C1 segment of cervical spinal cord (tissue), 14 donors: Measurements from ENCODE around the gene GALNT2.

Experiments used
- DNase-seq, 14 donors: peaks; one replicate each; lab custom pipeline; 2025; lab: John Stamatoyannopoulos, UW

Gene GALNT2

DNA sequence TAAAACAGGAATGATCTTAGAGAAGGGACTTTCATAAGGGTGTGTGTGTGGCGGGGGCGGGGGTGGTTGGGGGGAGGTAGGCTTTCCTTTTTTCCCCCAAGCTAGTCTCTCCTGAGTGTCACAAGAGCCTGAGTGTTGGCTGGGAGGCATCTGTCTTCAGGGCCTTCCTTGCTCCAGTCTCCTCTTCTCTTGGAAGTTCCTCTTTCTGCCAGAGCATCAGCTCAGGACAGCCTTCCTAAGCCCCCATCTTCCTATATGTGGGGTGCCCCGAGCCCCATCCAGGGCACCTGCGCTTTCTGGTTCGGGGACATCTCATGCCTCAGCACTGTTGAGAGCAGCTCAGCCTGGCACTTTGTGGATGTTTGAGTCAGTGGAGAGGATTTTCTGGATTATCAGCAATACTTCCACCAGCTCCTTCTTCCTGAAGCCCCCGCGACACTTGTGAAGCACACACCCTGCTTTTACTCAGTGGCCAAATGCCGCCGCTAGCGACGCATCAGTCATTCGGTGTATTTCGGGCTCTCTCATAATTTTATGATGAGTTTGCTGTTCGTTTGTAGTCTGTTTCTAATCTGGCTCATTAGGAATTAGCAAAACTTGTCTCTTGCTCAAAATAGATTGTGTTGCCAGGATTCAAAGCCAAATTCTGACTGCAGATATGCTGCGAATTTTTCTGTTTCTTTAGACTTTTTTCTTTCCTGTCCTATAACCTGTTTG is 61.7 kb downstream of the GALNT2 start:
- DNase-seq = no peak

DNA sequence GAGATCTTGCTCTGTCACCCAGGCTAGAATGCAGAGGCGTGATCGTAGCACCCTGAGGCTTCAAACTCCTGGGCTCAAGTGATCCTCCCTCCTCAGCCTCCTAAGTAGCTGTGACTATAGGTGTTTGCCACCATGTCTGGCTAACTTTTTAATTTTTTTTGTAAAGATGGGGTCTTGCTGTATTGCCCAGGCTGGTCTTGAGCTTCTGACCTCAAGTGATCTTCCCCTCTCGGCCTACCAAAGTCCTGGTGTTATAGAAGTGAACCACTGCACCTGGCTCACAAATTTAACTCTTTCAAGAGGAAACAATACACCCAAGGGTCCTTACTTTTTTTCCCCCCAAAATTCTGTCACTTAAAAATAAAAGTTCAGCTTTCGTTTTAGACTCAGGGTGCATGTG is 62.3 kb downstream of the GALNT2 start:
- DNase-seq = no peak

DNA sequence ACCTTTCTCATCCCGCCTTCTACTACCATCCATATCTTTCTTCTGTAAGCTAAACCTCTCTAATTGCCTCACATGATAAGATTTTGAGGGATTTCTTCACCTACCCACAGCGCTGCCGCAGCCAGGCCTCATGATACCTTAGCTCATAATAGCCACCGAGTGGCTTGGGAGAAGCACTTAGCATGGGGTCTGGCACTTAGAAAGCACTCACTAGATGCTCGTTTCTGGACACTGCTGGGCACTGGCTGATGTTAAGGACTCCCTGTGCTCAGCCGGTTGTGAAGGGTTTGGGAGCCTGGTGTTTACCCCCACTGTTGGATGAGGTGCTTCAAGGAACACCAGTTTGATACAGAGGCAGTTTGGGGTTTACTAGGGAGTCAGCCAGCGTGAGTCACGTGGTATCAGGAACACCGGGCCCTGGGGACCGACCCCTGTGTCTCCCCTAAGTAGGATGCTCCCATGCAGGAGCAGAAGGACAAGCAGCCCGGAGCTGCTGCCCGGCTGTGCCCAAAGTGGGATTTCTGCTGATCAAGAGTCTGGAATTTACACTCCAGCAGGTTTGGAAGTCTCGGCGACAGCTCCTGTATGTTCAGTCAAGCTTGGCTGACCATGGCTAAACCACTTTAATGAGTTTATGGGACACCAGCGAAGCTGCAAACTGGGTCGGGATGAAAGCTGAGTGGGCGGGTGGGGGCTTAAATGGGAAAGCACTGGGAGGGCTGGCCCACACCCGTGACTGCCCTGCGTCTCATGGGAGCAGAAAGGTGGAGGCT is 63.3 kb downstream of the GALNT2 start:
- DNase-seq = no peak

DNA sequence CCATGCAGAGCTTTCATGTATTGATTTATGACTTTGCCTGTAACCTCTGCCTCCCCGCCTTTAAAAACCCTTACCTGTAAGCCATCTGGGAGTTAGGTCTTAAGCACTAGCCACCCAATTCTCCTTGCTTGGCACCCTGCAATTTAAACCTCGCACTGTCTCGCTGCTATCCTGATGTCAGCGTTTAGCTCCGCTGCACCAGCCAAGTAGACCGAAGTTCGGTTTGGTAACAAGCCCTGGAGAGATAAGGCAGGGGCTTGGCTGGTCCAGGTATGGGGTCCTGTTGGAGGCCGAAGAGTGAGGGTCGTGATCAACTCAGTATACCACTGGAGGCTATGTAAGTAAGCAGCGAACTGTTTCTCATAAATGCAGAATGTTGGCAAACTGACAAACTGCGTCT is 64.4 kb downstream of the GALNT2 start:
- DNase-seq = no peak

DNA sequence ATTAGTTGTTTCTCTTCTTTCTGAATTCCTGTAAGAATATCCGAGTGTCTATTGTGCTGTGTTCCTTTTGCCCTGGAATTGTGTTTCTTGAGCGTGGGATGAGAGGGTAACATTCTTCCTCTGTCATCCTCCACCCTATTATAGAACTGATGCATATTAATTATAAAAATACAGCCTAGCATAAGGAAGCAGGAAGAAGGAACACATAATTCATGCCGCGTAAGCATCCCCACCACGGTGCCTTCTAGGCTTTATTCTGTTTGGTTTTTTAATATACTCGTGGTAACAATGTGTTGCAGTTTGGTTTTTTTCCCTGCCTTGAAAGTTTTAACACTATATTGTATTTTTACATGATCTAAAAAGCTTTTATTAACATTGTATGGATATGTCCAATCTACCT is 65.7 kb downstream of the GALNT2 start:
- no peak for DNase-seq

DNA sequence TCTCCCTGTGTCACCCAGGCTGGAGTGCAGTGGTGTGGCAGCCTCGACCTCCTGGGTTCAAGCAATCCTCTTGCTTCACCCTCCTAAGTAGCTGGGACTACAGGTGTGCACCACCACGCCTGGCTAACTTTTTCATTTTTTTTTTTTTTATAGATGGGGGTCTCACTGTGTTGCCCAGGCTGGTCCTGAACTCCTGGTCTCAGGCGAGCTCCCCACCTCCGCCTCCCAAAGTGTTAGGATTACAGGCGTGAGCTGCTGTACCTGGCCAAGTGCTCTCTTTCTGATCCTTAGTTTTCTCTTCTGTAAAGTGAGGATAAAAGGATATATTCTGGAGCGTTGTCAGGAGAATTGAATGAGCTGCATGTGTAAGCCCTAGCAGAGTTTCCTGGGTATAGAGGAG is 68.7 kb downstream of the GALNT2 start:
- no peak for DNase-seq

DNA sequence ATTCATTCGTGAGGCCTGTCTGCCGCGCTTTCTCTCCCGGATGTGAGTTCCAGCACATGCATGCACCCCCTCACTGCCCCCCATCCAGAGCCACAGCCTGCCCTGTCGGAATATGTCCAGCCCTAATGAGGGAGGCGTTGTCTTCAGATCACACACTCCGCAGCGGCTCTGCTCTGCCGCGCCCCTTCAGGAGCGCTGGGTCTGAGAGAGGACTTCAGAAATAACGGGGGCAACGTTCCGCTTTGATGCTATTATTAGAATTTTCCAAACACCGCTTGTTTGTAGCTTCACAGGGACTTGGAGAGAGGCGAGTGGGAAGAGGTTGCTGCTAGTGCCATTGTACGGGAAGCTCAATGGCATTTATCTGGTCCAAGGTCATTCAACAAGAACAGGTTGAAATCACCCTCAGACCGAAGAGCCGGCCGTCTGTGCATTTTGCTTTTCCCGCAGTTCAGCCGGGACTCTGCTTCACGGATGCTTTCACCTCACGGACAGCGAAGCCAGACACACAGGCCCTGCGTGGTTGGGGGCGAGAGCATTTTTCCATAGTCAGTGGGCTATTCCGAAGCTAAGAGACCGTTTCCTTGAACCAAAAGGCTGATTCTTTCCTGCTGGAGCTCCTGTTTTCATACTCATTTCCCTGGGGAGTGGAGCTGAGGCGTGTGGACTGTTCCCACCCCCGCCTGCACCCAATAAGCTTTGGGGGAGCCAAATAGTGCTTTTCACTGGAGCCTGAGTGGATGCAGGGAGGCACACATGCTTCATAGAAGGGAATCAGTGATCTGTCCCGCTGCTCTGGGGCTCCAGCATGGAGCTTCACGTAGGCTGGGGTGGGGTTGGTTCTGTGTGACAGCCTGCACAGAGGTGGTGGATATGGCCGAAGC is 69.7 kb downstream of the GALNT2 start:
- peak in 1 of 14 donors; percentile 76 for DNase-seq

DNA sequence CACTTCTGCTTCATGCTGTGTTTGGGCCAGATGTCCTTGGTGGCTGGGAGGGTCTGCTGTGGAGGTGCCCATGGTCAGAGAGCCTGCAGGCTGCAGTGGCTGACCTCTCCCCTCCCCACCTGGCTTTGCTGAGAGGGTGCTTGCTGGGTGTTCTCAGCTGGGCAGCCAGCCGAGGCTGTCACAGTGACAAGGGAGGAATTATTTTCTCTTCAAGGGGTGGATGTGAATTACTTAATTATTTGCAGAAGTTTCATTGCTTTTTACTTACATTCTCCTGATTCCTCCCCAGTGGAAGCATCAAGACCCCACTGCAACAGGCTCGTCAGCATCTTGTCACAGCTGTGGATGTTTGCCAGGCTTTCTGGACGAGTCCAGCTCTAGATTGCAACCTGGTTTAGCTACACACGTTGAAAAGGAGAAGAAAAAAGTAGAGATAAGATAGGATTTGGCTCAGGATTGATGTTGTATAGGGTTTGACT is 70.3 kb downstream of the GALNT2 start:
- DNase-seq = peak in 1 of 14 donors; percentile 64

DNA sequence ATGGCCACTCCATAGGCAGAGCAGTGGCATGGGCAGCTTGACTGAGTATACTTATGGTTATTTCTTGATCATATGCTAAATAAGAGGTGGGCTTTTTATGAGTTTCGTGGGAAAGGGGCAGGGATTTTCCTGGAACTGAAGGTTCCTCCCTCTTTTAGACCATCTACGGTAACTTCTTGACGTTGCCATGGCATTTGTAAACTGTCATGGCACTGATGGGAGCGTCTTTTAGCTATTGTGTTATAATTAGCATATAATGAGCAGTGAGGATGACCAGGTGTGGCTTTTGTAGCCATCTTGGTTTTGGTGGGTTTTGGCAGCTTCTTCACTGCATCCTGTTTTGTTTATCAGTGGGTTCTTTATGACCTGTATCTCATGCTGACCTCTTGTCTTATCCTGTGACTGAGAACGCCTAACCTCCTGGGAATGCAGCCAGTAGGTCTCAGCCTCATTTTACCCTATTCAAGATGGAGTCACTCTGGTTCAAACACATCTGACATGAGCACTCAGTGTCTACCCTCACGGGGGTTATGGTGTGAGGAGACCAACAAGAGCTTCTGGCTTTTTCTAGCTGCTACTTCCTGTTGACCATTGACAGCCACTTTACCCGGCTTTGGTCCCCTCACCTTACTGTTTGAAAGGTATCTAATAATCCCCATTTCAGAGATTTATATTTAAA is 71.7 kb downstream of the GALNT2 start:
- no peak for DNase-seq

DNA sequence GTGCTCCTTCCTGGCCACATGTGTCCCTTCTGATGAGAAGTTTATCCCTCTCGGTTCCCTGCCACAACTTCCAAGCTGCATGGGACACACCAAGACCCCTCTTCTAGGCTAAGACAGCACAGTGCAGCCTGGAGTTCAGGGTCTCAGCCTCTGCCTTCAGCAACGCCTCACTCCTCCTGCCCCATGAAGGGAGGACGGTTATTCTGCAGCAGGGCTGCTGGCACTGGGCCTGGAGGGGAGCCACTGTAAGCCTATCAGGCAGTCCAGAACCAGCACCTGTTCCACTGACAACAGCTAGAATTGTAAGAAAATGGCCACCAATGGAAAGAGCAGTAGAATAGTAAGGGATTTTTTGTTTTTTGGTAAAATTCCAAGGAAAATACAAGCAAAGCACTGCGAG is 72.3 kb downstream of the GALNT2 start:
- peak in 1 of 14 donors; percentile 23 for DNase-seq

DNA sequence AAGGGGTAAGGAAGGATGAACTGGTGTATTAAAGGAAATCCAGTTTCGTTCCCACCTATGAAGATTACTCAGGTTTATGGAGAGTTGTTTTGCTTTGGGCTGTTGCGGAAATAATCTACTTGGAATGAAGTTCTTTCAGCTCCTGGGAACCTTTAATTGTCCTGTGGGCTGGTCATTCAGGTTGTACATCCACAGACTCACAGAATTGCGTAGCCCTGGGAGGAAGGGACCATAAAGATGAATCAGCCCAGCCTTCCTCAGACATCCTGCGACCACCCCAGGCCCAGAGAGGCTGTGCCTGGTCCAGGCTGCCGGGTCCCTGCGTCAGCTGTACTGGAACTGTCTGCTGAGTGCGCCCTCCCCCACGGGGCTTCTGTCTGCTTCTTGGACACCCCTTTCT is 72.7 kb downstream of the GALNT2 start:
- DNase-seq = no peak

DNA sequence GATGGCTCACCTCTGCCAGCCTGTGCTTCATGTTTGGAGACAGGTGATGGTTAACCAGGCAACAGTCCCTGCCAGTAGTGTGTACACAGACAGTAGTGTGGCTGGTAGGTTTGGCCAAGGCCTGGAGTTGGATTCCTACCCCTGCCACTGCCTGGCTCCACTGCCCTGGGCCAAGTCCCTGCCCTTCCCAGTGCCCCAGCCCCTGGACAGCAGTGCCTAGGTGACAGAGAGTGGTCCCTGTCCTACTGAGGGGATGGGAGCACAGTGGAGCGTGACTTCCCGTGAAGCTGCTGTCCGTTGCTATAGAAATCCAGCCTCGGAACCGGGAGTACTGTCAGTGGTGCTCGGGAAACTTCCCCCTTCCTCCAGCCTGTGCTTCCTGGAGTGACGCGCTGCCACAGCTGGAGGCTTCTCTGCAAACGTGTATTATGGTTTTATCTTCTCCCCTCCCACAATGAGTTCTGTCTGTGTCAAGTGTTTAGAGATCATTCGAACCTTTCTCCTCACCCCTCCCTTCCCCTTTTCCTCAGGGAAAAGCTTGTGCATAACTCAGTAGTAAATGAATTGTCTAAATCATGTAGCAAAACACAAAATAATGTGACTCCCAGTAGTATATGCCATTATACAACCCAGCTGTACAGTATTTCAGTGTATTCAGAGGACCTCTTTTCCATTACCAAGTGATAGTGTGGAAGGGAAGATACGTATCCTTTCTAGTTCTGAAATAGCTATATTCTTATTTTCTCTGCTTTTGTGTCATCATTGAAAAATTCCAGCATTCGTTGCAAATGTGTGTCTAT is 73.4 kb downstream of the GALNT2 start:
- DNase-seq = peak in 1 of 14 donors; percentile 58

DNA sequence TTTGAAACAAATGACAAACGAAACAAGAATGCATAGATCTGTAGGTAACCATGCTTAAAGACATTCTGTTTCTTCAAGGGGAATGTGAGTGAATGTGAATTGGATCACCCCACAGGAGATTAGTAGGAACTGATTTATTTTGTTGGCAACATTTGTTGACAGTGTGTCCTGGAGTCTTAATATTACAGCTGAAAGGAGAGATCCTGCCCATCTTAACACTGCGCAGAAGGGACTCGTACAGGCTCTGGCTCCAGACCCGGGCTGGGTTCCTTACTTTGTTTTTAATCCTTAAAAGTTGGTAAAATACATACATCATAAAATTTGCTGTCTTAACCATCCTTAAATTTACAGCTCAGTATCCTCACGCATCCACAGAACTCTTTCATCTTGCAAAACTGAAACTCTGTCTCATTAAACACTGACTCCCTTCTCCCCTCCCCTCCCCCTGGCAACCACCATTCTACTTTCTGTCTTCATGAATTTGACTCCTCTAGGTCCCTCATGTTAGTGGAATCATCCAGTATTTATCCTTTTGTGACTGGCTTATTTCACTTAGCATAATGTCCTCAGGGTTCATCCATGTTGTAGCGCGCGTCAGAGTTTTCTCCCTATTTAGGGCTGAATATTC is 74.1 kb downstream of the GALNT2 start:
- DNase-seq = no peak

DNA sequence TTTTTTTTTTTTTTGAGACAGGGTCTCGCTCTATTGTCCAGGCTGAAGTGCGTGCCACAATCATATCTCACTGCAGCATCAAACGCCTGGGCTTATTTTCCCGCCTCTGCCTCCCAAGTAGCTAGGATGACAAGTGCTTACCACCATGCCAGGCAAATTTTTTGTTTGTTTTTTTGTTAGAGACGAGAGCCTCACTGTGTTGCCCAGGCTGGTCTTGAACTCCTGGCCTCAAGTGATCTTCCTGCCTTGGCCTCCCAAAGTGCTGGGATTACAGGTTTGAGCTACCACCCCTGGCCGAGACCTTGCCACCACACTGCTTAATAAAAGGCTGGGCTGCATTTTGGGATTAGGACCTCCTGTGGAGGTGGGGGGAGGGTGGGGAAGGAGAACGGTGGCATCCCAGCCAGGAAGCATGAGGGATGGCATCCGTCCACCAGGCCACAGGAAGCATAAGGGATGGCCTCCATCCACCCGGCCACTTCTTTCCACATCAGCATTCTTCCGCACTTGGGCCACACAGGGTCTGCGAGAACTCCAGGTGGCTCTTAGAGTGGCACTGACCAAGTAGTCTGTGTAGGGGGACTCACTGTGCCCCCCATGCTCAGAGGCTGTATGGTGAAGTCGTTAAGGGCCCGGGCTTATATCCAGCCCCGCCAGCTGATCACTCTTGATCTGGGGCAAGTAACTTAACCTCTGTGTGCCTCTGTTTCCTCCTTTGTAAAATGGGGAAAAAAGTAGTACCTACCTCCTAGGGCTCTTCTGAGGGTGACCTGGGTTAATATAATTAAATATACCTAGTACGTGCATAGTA is 75.0 kb downstream of the GALNT2 start:
- DNase-seq = no peak

DNA sequence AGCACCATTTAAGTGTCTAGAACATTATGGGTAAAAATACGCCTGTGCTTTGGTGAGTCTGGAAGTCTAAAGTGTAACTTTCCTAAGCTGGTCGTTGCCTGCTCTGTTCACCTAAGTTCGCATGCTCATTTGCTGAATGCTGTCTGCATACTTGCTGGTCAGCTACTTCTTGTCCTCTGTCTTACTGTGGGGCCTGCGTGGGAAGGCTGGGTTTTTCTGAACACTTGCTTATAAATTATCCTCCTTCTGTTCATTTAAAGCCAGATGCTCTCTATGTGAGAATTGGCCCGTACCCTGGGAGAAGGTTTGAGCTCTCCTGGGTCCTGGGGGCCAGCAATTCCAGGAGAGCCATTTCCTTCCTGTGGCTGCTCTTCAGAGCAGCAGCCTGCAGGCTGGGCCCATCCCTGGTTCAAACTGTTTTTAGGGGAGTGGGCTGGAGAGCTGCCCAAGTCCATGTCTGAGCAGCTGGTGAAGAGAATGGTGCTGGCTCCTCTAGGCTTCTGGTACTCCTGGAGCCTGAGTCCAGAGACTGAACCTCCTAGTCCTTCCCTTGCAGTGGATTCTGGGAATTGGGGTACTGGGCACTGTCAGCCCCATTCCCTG is 75.7 kb downstream of the GALNT2 start:
- DNase-seq = peak in 2 of 14 donors; percentile 29 to 35

DNA sequence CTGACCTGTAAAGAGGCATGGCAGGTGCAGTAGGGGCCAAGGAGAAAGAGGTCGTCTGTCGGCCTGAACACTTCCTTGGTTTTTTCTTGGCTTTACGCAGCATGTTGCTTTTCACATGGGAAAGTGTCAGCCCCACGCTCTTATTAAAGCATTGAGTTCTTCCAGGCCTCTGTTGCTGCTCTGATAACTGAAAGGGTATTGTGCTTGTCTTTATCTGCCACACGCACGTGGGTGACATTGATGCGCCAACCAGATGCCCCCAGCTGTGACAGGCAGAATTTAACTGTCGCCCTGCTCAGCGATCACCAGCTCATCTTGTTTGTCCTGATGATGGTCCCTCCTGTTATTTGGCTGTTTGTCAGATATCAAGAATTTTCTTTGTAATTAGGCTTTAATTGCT is 76.5 kb downstream of the GALNT2 start:
- DNase-seq = peak in 1 of 14 donors; percentile 29

DNA sequence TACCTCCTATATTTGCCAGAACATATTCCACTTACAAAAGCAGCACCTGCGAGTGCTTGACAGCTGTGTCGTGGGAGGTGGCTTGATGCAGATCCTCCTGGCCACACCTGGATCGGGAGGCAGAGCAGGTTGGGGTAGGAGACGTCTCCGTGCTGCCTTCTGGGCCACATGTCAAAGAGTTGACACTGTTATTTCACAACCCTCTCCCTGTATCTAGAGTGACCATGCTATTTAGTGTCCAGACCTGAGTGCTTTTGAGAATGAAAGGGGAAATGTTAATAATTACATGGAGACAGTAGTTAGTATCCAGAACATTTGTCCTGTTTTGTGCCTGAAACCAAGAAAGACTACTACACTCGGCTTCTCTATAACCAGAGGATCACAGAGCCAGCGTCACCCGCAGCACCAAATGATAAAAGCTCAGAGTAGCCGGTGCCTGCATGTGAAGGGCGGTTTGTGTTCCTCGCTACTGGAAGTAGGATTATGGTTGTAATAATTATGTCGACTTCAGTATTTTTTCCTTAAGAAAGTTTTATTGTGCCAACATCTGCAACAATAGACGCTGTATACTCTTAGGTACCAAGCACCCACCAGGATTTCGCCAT is 77.1 kb downstream of the GALNT2 start:
- DNase-seq = no peak

DNA sequence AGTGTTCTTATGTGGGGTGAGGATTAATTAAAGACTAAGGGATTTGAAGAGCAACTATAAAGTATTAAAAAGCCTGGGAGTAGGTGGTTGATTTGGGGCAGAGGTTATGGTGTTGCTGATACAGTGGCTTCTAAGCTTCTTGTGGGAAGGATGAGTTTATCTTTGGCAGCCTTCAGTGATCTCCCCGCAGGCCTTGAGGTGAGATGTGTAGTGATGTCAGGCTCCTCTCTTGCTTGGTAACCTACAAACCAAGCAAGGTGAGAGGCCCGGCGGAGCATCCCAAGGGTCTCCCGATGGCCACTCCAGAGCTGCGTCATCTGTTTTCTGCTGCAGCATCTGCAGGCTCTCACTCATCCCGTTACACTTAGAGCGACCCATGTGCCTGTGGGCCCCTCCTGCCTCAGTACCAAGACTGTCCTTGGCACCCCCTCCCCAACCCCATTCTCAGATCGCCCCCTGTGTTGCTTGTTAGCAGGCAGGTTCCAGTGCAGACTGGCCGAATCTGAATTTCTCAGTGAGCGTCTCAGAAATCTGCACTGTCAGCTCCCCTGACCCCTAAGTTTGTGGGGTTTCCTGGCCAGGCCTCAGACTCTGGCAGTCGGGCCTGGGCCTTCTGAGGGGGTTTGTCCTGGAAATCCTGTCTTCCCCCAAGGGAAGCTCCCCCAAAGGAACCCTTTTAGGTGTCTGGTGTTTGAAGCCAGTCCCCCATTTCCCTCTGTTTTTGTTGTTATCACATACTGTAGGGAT is 77.9 kb downstream of the GALNT2 start:
- DNase-seq = no peak
